Stimulated activated CD4-positive, alpha-beta T cell treated with anti-CD3 and anti-CD28 coated beads, Interleukin-15, amount 100 ng/mL, for 24 hours (primary cell): ENCODE results near the gene LSM5.
"Not testable (repeated sequence)": the region's sequence is repeated elsewhere in the genome, so short reads cannot be mapped to it uniquely, and the experiment has no call there.

Experiments used
- DNase-seq: peaks from one replicate; pipeline ENCODE4 v3.0.0-alpha.2; 2020

Gene LSM5

GRCh38 chr7:32501522-32501921 lies 11.3 kb upstream of the LSM5 start:
- no peak for DNase-seq

- DNase-seq = no peak
Observed at GRCh38 chr7:32500922-32501341, 10.8 kb upstream of the LSM5 start.

- not testable (repeated sequence) for DNase-seq
Observed at GRCh38 chr7:32500216-32500615, 10.0 kb upstream of the LSM5 start.

GRCh38 chr7:32499755-32500154 lies 9.6 kb upstream of the LSM5 start:
- DNase-seq = not testable (repeated sequence)

DNA sequence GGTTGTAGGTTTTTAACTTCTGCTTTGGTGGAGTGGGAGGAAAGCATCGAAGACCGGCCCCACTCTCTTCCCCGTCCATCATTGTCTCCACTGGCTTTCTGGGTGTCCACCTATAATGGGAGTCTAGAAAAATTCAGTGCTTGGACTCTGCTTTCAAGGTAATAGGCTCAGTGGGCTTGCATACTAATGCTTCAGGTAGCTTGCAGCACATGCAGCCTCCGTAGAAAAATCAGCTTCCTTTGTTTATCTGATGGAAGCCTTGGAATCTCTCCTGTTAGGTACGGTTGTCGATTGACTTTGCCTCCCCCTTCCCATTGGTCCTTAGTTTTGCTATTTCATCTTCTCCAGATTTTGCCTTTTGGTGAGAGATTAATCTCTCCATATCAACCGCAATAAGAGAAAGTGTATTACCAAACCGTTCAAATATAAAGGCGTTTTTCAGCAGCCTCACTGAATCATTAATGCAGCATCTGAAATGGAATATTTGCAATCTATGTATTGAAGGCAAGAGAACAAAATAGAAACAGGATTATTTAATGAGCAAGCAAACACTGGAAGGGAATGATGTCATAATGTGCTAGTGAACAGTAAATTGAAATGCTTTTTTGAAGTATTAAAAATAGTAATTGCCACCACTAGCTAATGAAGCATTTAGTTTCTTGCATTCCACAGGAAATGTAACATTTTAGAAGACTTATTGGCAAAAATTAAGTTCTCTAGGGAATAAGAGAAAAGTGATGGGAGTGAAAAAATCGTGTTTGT lies 6.1 kb upstream of the LSM5 start:
- DNase-seq = no peak

- DNase-seq = peak; percentile 99
Observed at GRCh38 chr7:32495298-32496051, 5.3 kb upstream of the LSM5 start, which contains the start of gene AVL9. Gene AVL9 (plus strand): TSS chr7:32495489. CDS start chr7:32495710, 221 bp downstream.

- no peak for DNase-seq
Observed at GRCh38 chr7:32494946-32495297, 4.7 kb upstream of the LSM5 start.

DNA sequence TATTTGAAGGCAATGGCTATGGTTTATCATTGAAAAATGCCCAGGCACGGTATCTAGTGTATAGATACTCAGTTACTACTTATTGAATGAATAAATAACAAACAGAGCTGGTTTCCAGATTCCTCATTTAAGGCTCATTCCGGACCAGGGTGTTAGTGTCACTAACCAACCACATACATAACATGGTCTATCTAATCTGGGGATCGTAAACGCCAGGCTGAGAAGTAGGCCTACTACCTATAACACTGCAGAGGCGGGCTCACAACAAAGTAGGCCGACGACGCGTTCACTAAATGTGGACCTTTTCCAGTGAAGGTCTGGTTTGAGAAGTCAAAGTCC lies 423 bp downstream of the LSM5 start:
- DNase-seq = no peak

GRCh38 chr7:32481921-32482320 lies 8.3 kb downstream of the LSM5 start:
- DNase-seq = no peak

DNA sequence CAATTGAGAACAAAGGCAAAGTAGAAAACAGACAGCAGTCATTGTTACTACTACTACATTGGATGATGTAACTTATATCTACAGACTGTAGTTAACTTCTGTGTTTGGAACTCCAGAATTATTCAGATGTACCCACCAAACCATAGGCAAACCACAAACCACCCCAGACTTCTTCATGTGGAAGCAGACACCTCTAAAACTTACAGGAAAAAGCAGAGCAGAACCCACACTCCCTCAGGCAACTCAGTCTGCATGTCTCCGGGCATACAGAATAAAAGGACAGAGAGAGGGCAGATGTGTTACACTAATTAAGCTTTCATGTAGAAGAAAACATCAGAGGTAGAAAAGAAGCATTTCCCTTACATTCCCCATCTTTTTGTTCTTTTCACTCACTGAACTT lies 9.0 kb downstream of the LSM5 start:
- DNase-seq = no peak

- DNase-seq = no peak
Observed at GRCh38 chr7:32479574-32480200, 10.5 kb downstream of the LSM5 start.

DNA sequence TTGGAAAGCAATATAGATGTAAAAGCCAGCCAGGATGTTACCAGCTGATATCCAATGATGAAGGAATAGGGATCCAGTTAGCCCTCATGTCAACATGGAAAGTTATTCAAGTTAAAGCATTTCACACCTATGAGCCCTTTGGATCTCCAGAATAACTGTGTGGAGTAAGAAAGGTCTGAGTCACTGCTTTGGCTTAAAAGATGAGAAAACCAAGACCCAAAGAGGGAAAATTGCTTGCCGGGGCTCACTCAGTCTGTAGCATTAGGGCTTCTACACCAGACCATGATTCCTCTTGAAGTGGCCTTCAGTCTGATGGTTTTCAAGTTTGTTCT lies 12.6 kb downstream of the LSM5 start:
- DNase-seq = no peak

DNA sequence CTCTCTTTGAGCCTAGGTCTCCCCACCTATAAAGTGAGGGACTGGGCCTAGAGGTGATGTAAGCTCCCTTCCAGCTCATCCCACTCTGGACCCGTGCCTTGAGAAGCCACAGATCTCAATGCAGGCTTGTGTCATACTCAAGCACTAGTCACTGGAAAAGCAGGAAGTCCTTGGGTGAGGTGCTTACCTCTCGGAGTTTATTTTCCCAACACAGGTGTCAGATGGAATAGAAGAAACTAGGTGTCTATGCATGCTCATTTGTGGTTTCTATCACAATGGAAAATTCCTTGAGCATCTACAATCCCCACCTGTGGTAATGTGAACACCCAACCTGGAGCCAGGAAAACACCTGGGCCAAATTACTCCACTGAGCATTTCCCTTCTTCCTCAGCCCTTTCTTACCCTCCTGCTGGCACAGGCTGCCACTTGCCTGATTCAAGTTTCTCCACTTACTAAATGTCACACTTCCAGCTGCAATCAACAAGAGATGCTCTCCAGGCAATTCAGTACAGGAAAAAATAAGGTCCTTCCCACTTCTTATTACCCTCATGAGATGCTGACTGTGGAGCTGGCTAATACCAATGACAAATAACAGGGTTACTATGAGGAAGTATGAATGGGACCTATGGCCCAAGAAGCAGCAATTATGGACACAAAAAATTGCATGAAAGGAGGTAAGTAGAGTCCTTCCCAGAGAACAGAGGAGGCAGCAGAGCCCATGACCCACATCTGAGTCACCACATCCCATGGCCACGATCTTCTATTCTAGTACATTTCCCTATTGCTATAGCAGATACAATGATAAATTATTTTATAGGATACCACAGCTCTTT lies 13.1 kb downstream of the LSM5 start:
- DNase-seq = no peak

- no peak for DNase-seq
Observed at GRCh38 chr7:32474008-32474407, 16.2 kb downstream of the LSM5 start.

GRCh38 chr7:32472015-32472414 lies 18.2 kb downstream of the LSM5 start:
- no peak for DNase-seq

DNA sequence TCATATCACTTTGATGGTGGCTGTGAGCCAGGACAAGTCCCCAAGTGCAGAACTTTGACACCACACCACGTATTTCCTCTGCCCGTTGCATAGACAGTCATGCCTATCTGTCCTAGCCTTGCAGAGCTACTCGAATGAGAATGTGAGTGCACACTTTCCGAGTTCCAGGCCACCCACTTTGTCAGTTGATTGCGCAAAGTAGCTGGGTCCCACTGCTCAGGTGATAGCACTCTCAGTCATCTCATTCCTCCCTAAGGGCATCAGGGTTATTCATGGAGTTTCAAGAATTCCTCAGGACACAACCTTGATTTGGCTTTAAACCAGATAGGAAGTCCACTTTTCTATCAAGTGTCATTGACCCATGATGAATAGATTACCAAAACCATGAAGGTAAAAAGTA lies 19.3 kb downstream of the LSM5 start:
- no peak for DNase-seq

DNA sequence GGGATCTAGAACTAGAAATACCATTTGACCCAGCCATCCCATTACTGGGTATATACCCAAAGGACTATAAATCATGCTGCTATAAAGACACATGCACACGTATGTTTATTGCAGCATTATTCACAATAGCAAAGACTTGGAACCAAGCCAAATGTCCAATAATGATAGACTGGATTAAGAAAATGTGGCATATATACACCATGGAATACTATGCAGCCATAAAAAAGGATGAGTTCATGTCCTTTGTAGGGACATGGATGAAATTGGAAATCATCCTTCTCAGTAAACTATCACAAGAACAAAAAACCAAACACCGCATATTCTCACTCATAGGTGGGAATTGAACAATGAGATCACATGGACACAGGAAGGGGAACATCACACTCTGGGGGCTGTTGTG lies 20.2 kb downstream of the LSM5 start:
- not testable (repeated sequence) for DNase-seq

- not testable (repeated sequence) for DNase-seq
Observed at GRCh38 chr7:32464641-32465416, 25.4 kb downstream of the LSM5 start.

GRCh38 chr7:32462977-32463376 lies 27.2 kb downstream of the LSM5 start:
- DNase-seq = no peak

- DNase-seq = no peak
Observed at GRCh38 chr7:32462451-32462850, 27.7 kb downstream of the LSM5 start.

GRCh38 chr7:32461484-32461883 lies 28.7 kb downstream of the LSM5 start:
- DNase-seq = no peak

GRCh38 chr7:32459788-32460187 lies 30.4 kb downstream of the LSM5 start:
- DNase-seq = no peak
